ENCODE results near the gene SAMD13. TPM values are rescaled to one million over a fixed set of nuclear protein-coding genes. Genes with fewer than 3 reads are reported as not detected.

Gene SAMD13
- total RNA-seq, 1 donor from 2014 or later: not detected

GRCh38 chr1:84271441-84272151, 29.9 kb upstream of the SAMD13 start:
- Histone ChIP-seq H3K4me1 (peaks cover 5% of the 10 kb centered on the region), H3K36me3 (no peaks in the 10 kb centered on the region), H3K9me3 (no peaks in the 10 kb centered on the region), H3K27me3 (no peaks in the 10 kb centered on the region), H3K4me3 (no peak overlapping the region), H3K27ac (no peak overlapping the region)
- TF ChIP-seq POLR2A (IDR thresholded peaks at IDR 0.05) (no peak), CTCF (IDR thresholded peaks at IDR 0.05) (no peak), POLR2AphosphoS5 (IDR thresholded peaks at IDR 0.05; ENCODE audit: insufficient read depth in 1 of 2, low read depth in 1 of 2) (no peak)
- intact Hi-C loops (cut with DNase I): no loop called here
- no peak for DNase-seq (ENCODE audit: extremely low spot score in 2 of 2)

GRCh38 chr1:84272401-84272800, 29.1 kb upstream of the SAMD13 start:
- Histone ChIP-seq H3K9me3 (no peaks in the 10 kb centered on the region), H3K4me3 (no peak overlapping the region), H3K27ac (no peak overlapping the region), H3K36me3 (no peaks in the 10 kb centered on the region), H3K4me1 (peaks cover 5% of the 10 kb centered on the region), H3K27me3 (no peaks in the 10 kb centered on the region)
- TF ChIP-seq POLR2AphosphoS5 (IDR thresholded peaks at IDR 0.05; ENCODE audit: insufficient read depth in 1 of 2, low read depth in 1 of 2) (no peak), POLR2A (IDR thresholded peaks at IDR 0.05) (no peak), CTCF (IDR thresholded peaks at IDR 0.05) (no peak)
- intact Hi-C loops (cut with DNase I): no loop called here
- DNase-seq (ENCODE audit: extremely low spot score in 2 of 2): no peak

- TF ChIP-seq POLR2A (IDR thresholded peaks at IDR 0.05) (no peak), POLR2AphosphoS5 (IDR thresholded peaks at IDR 0.05; ENCODE audit: insufficient read depth in 1 of 2, low read depth in 1 of 2) (no peak), CTCF (IDR thresholded peaks at IDR 0.05) (no peak)
- intact Hi-C loops (cut with DNase I): no loop called here
- Histone ChIP-seq H3K4me3 (no peak overlapping the region), H3K27me3 (no peaks in the 10 kb centered on the region), H3K27ac (no peak overlapping the region), H3K9me3 (no peaks in the 10 kb centered on the region), H3K4me1 (no peaks in the 10 kb centered on the region), H3K36me3 (no peaks in the 10 kb centered on the region)
- no peak for DNase-seq (ENCODE audit: extremely low spot score in 2 of 2)
Measured at GRCh38 chr1:84277343-84278059, 24.0 kb upstream of the SAMD13 start.

- no peak overlapping the region for H3K4me3 ChIP-seq
- no peaks in the 10 kb centered on the region for H3K4me1 ChIP-seq
- no peaks in the 10 kb centered on the region for H3K27me3 ChIP-seq
- intact Hi-C loops (cut with DNase I): no loop called here
- DNase-seq (ENCODE audit: extremely low spot score in 2 of 2): no peak
- H3K9me3 ChIP-seq: no peaks in the 10 kb centered on the region
- H3K36me3 ChIP-seq: no peaks in the 10 kb centered on the region
- H3K27ac ChIP-seq: no peak overlapping the region
- no peak for TF ChIP-seq POLR2A (IDR thresholded peaks at IDR 0.05)
- no peak for TF ChIP-seq CTCF (IDR thresholded peaks at IDR 0.05)
- TF ChIP-seq POLR2AphosphoS5 (IDR thresholded peaks at IDR 0.05; ENCODE audit: insufficient read depth in 1 of 2, low read depth in 1 of 2): no peak
Measured at GRCh38 chr1:84278905-84279304, 22.6 kb upstream of the SAMD13 start.

- no peaks in the 10 kb centered on the region for H3K27me3 ChIP-seq
- DNase-seq (ENCODE audit: extremely low spot score in 2 of 2): no peak
Measured at GRCh38 chr1:84280912-84281311, 20.6 kb upstream of the SAMD13 start.

More at GRCh38 chr1:84280912-84281311, 20.6 kb upstream of the SAMD13 start:
- TF ChIP-seq POLR2AphosphoS5 (IDR thresholded peaks at IDR 0.05; ENCODE audit: insufficient read depth in 1 of 2, low read depth in 1 of 2) (no peak), POLR2A (IDR thresholded peaks at IDR 0.05) (no peak), CTCF (IDR thresholded peaks at IDR 0.05) (no peak)
- H3K27ac ChIP-seq: no peak overlapping the region
- no peaks in the 10 kb centered on the region for H3K36me3 ChIP-seq
- H3K4me1 ChIP-seq: no peaks in the 10 kb centered on the region
- H3K9me3 ChIP-seq: no peaks in the 10 kb centered on the region
- intact Hi-C loops (cut with DNase I): no loop called here
- no peak overlapping the region for H3K4me3 ChIP-seq

Measured in vagina (tissue), 2 donors.